KOPT-K1 (cell line): Measurements from ENCODE around the gene SLC9A1.

ENCODE experiments used
- H3K27ac ChIP-seq: fragments of 200-600 bp; sonication (generic); 2 replicates; pipeline ENCODE4 v1.5.1; 2016; ENCODE audit warnings: antibody characterized with exemption, mild to moderate bottlenecking, low read depth, low read length; ENCODE audit not compliant: poor library complexity, severe bottlenecking
- H3K36me3 ChIP-seq: fragments of 200-600 bp; sonication (generic); 2 replicates; pipeline ENCODE4 v1.5.1; 2017; ENCODE audit warnings: antibody characterized with exemption, mild to moderate bottlenecking, low read length, moderate library complexity; ENCODE audit not compliant: insufficient read depth
- H3K9me3 ChIP-seq: fragments of 200-600 bp; sonication (generic); 2 replicates; pipeline ENCODE4 v1.5.1; 2017; ENCODE audit warnings: antibody characterized with exemption, low read length, mild to moderate bottlenecking; ENCODE audit not compliant: insufficient read depth, poor library complexity, severe bottlenecking

The SLC9A1 gene

GRCh38 chr1:27144049-27144748 is 10.7 kb downstream of the SLC9A1 start:
- Histone ChIP-seq H3K9me3 (no peaks in the 10 kb centered on the region), H3K36me3 (peaks cover 4% of the 10 kb centered on the region; the same call in 1 of the 2 replicates), H3K27ac (no peak overlapping the region)

- Histone ChIP-seq H3K9me3 (no peaks in the 10 kb centered on the region), H3K36me3 (peaks cover 4% of the 10 kb centered on the region; the same call in 1 of the 2 replicates), H3K27ac (no peak overlapping the region)
Observed at GRCh38 chr1:27143401-27143800, 11.5 kb downstream of the SLC9A1 start.

GRCh38 chr1:27142464-27142863 is 12.5 kb downstream of the SLC9A1 start:
- H3K27ac ChIP-seq: no peak overlapping the region
- no peaks in the 10 kb centered on the region for H3K9me3 ChIP-seq
- peaks cover 4% of the 10 kb centered on the region; the same call in 1 of the 2 replicates for H3K36me3 ChIP-seq

GRCh38 chr1:27141266-27142003 is 13.5 kb downstream of the SLC9A1 start:
- H3K9me3 ChIP-seq: no peaks in the 10 kb centered on the region
- H3K27ac ChIP-seq: no peak overlapping the region
- peaks cover 4% of the 10 kb centered on the region; the same call in 1 of the 2 replicates for H3K36me3 ChIP-seq

GRCh38 chr1:27139980-27140379 is 14.9 kb downstream of the SLC9A1 start:
- Histone ChIP-seq H3K9me3 (no peaks in the 10 kb centered on the region), H3K36me3 (no peaks in the 10 kb centered on the region), H3K27ac (no peak overlapping the region)

GRCh38 chr1:27138927-27139326 is 16.0 kb downstream of the SLC9A1 start:
- Histone ChIP-seq H3K36me3 (no peaks in the 10 kb centered on the region), H3K9me3 (no peaks in the 10 kb centered on the region), H3K27ac (no peak overlapping the region)

- no peaks in the 10 kb centered on the region for H3K9me3 ChIP-seq
- H3K27ac ChIP-seq: no peak overlapping the region
- H3K36me3 ChIP-seq: no peaks in the 10 kb centered on the region
Observed at GRCh38 chr1:27138368-27138767, 16.6 kb downstream of the SLC9A1 start.

GRCh38 chr1:27137544-27138075 is 17.3 kb downstream of the SLC9A1 start:
- H3K27ac ChIP-seq: peak overlapping the region; percentile 57
- H3K9me3 ChIP-seq: no peaks in the 10 kb centered on the region
- H3K36me3 ChIP-seq: no peaks in the 10 kb centered on the region

GRCh38 chr1:27136998-27137542 is 17.9 kb downstream of the SLC9A1 start:
- H3K36me3 ChIP-seq: no peaks in the 10 kb centered on the region
- no peaks in the 10 kb centered on the region for H3K9me3 ChIP-seq
- H3K27ac ChIP-seq: peak overlapping the region; percentile 57

- no peak overlapping the region for H3K27ac ChIP-seq
Observed at GRCh38 chr1:27136236-27136551, 18.7 kb downstream of the SLC9A1 start.

GRCh38 chr1:27135541-27136235 is 19.2 kb downstream of the SLC9A1 start:
- Histone ChIP-seq H3K9me3 (no peaks in the 10 kb centered on the region), H3K27ac (no peak overlapping the region), H3K36me3 (no peaks in the 10 kb centered on the region)

More at GRCh38 chr1:27136236-27136551, 18.7 kb downstream of the SLC9A1 start:
- H3K36me3 ChIP-seq: no peaks in the 10 kb centered on the region
- no peaks in the 10 kb centered on the region for H3K9me3 ChIP-seq

GRCh38 chr1:27133991-27134390 is 20.9 kb downstream of the SLC9A1 start:
- H3K9me3 ChIP-seq: no peaks in the 10 kb centered on the region
- H3K27ac ChIP-seq: no peak overlapping the region
- H3K36me3 ChIP-seq: no peaks in the 10 kb centered on the region

GRCh38 chr1:27133158-27133557 is 21.8 kb downstream of the SLC9A1 start:
- Histone ChIP-seq H3K36me3 (no peaks in the 10 kb centered on the region), H3K9me3 (no peaks in the 10 kb centered on the region), H3K27ac (no peak overlapping the region)

- no peaks in the 10 kb centered on the region for H3K9me3 ChIP-seq
- no peak overlapping the region for H3K27ac ChIP-seq
- H3K36me3 ChIP-seq: no peaks in the 10 kb centered on the region; the same call in 1 of the 2 replicates
Observed at GRCh38 chr1:27132624-27133023, 22.3 kb downstream of the SLC9A1 start.

GRCh38 chr1:27132147-27132546 is 22.8 kb downstream of the SLC9A1 start:
- H3K27ac ChIP-seq: no peak overlapping the region
- no peaks in the 10 kb centered on the region for H3K9me3 ChIP-seq
- no peaks in the 10 kb centered on the region; the same call in 1 of the 2 replicates for H3K36me3 ChIP-seq
